Measurements from ENCODE around the gene SHB.

The SHB gene

DNA sequence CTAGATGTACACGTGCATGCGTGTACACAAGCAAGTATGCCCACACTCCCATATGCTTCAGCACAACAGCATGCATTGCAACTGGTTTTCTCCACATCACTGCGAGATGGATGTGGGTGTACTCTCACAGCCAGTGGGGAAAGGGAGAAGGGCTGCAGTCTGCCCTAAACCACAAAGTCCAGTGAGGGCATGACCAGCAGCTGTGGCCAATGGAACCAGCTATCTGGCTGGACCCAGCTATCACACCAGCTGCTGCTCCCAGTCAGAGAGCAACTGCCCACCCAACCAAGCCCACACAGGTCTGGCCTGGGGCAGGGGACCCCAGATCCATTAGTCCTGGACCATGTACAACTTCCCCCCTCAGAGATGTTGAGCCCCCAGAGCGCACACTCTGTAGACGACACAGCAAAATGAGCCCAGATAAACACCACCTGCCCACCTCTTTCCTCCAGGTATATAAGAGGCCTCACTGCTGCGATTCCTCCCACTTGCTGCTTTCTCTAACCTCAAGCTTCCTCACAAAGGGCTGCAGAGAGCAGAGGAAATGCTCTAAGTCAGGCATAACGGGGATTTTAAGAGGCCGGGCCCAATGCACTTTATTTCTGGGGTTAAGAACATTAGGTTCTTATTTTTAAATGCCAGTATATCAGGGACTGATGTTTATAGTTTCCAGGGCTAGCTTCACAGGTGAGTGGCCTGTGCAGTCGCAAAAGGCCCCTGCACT lies 39.0 kb downstream of the SHB start:
- DNase-seq (ENCODE audit: extremely low spot score, insufficient read length, low read depth): no peak
- no peak for FAIRE-seq

- DNase-seq (ENCODE audit: extremely low spot score, insufficient read length, low read depth) (no peak), FAIRE-seq (no peak)
These were observed 41.3 kb downstream of the SHB start for GRCh38 chr9:38027714-38028113.

DNA sequence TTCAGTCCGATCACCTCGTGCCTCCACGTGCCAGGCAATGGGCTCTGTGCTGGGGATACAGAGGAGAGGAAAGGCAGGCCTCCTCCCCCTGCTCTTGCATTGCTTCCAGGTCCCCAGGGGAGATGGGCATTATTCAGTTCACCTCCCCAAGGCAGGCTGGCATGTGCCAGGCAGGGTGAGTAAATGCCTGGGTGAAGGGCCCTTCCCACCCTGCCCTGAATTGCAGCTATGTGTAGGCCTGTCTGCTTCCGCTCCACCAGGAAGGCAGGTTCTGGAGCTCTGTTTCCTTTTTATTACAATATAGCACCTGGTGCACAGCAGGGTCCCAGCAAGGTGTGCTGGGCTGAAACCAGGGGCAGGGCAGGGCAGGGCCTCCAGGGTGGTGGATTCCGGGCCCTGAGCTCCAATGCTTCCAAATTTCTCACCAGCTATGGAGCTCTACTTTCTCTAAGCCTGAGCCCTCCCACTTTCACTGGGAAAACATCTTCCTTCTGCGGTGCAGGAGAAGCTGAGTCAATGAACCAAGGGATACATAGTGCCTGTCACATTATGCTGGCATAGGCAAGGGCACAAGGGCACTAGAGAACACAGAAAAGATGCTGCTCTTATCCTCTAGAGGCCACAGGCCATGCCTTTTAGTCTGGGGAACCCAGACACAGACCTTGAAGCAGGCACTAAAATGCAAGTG lies 42.0 kb downstream of the SHB start:
- no peak for FAIRE-seq
- no peak for DNase-seq (ENCODE audit: extremely low spot score, insufficient read length, low read depth)

DNA sequence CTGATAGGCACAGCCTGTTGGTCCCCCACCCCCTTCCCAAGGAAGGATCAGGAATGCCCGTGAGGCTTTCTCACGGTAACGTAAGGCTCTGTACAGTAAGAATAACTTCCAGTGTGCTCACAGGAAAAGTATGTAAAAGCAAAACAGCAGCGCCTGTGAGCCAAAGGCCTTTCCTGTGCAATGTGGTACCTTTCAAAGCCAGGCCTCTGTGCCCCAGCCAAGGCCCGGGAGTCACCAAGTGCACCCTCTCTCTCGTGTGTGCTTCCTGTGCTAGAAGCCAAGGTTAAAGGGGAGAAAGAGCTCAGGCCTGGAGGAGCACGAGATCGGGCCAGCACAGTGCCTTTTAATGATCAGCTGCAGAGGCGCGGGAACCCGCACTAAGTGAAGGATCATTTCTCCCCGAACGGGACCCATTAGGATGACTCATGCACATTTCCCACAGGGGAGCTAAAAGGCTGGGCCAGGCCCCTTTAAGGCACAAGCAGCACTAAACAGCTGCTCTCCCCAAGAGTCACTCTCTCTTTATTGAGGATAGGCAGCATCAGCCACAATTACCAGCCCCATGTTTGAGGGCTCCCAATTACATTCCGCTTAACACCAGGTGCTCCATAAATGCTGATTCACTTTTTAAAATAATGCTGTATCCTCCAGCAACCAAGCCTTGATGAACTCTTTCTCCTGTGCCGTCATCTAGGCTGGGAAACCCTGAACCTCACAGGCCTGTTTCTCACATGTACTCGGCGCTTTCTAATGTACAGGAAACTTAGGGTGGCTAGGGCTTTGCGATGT lies 42.8 kb downstream of the SHB start:
- no peak for FAIRE-seq

DNA sequence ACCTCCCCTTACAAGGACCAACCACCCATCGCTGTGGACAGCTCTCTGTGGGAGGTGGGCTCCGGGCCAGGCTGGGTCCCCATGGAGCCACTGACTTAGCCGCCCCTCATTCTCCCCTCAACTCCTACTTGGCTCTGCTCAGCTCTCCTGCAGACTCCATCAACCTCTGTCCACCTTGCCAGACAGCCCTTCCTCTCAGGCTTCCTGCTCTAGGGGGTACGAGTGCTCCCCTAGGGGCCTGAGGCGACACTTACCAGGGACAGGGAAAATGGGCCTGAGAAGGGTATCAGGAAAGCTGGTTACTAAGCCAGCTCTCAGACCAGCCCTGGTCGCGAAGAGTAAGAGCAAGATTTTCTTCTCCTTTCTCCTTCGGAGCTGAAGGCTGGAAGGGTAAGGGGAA lies 43.9 kb downstream of the SHB start:
- FAIRE-seq (no peak), DNase-seq (ENCODE audit: extremely low spot score, insufficient read length, low read depth) (no peak)

More for the DNA sequence above, 42.8 kb downstream of the SHB start:
- DNase-seq (ENCODE audit: extremely low spot score, insufficient read length, low read depth): no peak

- DNase-seq (ENCODE audit: extremely low spot score, insufficient read length, low read depth): no peak
- FAIRE-seq: no peak
These were observed 44.9 kb downstream of the SHB start for GRCh38 chr9:38024036-38024681.

- FAIRE-seq (no peak), DNase-seq (ENCODE audit: extremely low spot score, insufficient read length, low read depth) (no peak)
These were observed 45.4 kb downstream of the SHB start for GRCh38 chr9:38023661-38024035.

DNA sequence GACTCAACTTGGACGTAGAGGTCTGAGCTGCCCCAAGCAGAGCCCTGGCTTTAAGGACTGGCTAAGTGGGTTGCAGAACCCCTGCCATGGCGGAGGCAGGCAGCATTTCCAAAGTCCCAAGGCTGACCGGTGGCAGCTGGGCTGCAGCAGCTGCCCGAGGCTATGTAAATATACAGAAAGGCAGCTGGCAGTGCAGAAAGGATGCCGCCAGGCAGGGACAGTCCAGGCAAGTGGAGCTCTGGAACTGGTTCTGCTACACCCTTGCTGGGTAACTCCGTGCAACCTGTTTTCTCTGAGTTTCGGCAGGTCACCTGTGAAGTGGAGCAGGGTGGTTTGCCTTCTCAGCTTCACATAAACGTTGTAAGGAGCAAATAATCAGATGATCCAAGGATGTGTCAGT lies 46.0 kb downstream of the SHB start:
- FAIRE-seq (no peak), DNase-seq (ENCODE audit: extremely low spot score, insufficient read length, low read depth) (no peak)

GRCh38 chr9:38022203-38022895 lies 46.7 kb downstream of the SHB start:
- DNase-seq (ENCODE audit: extremely low spot score, insufficient read length, low read depth) (no peak), FAIRE-seq (no peak)

- no peak for FAIRE-seq
These were observed 48.6 kb downstream of the SHB start for GRCh38 chr9:38020151-38021076.

GRCh38 chr9:38019731-38020130 lies 49.3 kb downstream of the SHB start:
- DNase-seq (ENCODE audit: extremely low spot score, insufficient read length, low read depth): no peak

More at GRCh38 chr9:38020151-38021076, 48.6 kb downstream of the SHB start:
- DNase-seq (ENCODE audit: extremely low spot score, insufficient read length, low read depth): no peak

DNA sequence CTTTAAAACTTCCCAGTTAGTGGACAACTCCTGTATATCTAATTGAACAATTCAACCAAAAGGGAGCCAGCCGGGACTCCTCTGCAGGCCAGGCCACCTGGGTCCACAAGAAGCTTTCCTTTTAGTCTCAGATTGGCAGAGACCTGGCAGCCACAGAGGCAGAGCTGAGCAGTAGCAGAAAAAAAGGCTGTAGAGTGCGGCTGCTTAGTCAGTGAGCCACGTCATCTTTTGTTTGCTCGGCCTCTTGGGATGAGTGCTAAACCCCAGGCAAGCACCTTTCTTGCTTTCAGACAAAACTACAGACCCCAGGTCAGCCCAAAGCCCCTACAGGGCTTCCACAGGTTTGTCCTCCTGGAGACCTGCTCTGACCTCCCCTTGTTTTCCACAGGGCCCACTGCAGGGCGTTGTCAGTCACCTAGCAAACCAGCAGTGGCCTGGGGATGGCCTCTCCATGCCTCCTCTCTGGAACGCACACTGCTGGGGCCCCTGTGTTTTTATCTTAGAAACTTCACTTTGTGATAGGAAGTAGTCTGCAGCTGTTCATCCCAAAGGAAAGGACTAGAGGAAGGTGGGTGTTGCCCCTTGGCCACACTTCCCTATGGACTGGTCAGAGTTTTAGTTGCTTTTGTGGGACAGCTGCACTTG lies 49.9 kb downstream of the SHB start:
- no peak for FAIRE-seq
- no peak for DNase-seq (ENCODE audit: extremely low spot score, insufficient read length, low read depth)

More at GRCh38 chr9:38019731-38020130, 49.3 kb downstream of the SHB start:
- FAIRE-seq: no peak

DNA sequence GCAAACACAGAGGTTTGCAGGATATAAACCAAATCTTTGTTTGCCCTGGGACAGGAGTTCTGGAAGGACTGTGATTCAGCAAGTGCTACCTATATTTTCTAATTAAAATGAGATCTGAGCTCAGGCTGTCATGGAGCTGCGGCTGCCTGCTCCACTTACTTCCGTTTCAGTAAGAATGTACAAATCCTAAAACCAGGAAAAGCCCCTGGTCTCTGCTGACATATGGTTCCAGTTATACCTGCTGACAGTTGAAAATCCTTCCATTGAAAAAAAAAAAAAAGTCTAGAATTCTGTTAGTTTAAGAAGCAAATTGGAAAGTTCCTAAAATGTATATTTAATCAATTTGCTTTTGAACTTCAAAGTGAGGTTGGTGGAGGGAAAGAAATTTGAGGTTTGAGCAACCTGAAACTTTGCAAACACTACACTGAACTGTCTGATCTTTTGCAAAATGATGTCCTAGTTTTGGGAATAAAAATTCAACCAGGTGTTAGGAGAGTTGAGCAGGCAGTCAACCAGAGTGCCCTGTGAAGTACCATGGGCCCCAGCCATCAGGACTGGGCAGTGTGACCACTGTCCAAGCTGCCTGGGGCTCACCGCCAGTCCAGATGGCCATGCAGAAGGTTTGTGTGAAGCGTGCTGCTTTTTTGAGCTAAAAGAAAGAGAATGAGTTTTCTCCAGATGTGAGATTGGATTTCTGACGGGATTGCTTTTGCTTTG lies 50.6 kb downstream of the SHB start:
- DNase-seq (ENCODE audit: extremely low spot score, insufficient read length, low read depth): no peak
- FAIRE-seq: no peak

- FAIRE-seq: no peak
- no peak for DNase-seq (ENCODE audit: extremely low spot score, insufficient read length, low read depth)
These were observed 51.2 kb downstream of the SHB start for GRCh38 chr9:38017885-38018186.

DNA sequence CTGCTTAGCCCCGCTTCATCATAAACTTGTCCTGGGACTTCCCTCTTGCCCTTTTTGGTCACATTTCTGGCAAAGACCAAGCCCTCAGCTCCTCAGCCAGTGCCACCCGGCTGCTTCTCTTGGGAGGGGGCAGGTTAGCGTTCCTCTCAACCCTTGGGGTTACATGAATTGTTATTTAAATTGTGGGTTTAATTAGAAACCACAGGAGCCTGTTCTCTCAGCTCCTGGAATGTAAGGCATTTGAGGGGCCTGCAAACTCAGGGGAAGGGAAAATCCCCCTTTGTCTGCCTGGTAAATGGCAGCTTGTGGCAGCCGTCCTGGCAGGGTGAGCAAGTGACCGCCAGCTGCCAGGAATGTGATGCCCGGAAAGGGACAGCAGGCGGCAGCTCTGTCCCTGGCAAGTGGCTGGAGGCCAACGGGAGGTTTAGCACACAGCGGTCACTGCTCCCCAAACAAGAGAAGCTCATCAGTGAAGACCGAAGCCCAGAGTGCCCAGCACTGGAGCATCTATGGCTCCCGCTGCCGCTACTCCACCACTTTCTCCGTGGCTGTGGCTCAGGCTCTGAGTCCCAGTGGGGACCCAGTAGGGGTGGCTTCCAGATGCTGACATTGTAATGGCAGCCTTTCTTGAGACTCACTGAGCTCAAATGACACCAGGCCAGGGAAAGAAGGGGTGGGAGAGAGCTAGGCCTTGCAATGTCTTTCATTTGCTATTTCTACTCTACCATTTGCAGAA lies 51.7 kb downstream of the SHB start:
- FAIRE-seq (no peak), DNase-seq (ENCODE audit: extremely low spot score, insufficient read length, low read depth) (no peak)

DNA sequence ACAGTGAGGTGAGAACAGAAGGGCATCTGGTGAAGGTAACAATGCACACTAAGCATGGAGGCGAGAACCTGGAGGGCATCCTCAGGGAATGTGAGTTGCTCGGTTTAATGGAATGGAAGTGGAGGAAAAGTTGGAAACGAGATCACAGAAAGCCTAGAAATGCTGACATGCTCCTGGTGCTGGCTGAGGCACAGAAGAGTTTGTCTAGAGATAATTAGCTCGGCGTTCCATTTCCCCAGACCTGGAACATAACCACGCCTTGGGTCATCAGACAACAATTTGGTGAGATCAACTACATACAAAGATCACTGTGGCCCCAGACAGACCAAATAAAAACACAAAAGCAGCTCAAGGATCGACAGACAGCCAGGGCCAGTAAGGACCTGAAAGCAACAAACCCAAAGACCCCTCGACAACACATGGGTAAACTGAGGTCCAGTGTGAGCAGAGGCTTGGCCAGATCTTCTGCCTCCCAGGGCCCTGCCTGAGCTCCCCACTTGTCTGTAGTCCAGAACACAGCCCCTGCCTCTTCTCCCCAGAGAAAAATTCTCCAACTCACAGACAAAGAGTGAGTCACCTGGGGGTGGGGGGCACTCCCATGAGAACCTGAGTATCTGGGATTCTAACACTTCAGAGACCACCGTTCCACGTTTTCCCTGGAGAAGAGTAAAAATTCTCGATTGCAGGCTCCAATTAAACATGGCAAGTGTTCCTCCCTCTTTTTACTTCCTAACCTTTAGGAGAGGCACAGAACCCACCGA lies 52.5 kb downstream of the SHB start:
- no peak for DNase-seq (ENCODE audit: extremely low spot score, insufficient read length, low read depth)
- no peak for FAIRE-seq

DNA sequence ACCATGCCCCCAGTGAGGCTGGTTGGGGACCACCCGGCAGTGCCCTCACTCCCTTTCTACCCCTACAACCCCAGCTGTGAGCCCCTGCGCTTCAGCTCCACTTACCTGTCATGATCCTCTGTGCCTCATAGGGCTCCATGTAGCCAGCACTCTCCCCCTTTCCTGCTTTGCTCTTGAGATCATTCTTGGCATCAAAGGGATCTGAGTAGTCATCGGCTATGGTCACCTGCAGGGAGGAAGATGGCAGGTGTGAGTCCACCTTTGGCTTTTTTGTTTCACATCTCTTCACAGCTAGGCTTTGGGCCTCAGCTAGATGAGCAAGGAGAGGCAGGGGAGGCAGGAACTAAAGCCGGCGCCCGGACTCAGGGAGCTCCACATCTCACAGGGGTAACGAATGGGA lies 53.1 kb downstream of the SHB start:
- DNase-seq (ENCODE audit: extremely low spot score, insufficient read length, low read depth) (no peak), FAIRE-seq (no peak)

Measured in GM18507 (cell line).